HG02840 (cell line): ENCODE results near the gene PTPN4.
"Not testable (repeated sequence)": the region's sequence is repeated elsewhere in the genome, so short reads cannot be mapped to it uniquely, and the experiment has no call there.

Experiments
- ATAC-seq: cut with Tn5 transposase; IDR thresholded peaks from one replicate; pipeline ENCODE4 v1.9.1; 2021; ENCODE audit warnings: mild to moderate bottlenecking, moderate library complexity, moderate number of reproducible peaks; ENCODE audit not compliant: unreplicated experiment, low FRiP score

The PTPN4 gene

GRCh38 chr2:119800376-119800902 lies 40.7 kb downstream of the PTPN4 start:
- ATAC-seq: no peak

- no peak for ATAC-seq
Measured at GRCh38 chr2:119801040-119801439, 41.3 kb downstream of the PTPN4 start.

GRCh38 chr2:119801989-119802388 lies 42.3 kb downstream of the PTPN4 start:
- ATAC-seq: not testable (repeated sequence)

- ATAC-seq: no peak
Measured at GRCh38 chr2:119803101-119803500, 43.4 kb downstream of the PTPN4 start.

GRCh38 chr2:119804409-119804808 lies 44.7 kb downstream of the PTPN4 start:
- ATAC-seq: not testable (repeated sequence)

- ATAC-seq: no peak
Measured at GRCh38 chr2:119808516-119809147, 48.9 kb downstream of the PTPN4 start.

- ATAC-seq: no peak
Measured at GRCh38 chr2:119809339-119810048, 49.8 kb downstream of the PTPN4 start.

GRCh38 chr2:119810049-119810630 lies 50.4 kb downstream of the PTPN4 start:
- no peak for ATAC-seq

GRCh38 chr2:119814216-119814615 lies 54.5 kb downstream of the PTPN4 start:
- no peak for ATAC-seq

GRCh38 chr2:119818792-119819191 lies 59.1 kb downstream of the PTPN4 start:
- ATAC-seq: no peak

GRCh38 chr2:119819846-119820245 lies 60.1 kb downstream of the PTPN4 start:
- no peak for ATAC-seq

- ATAC-seq: no peak
Measured at GRCh38 chr2:119820275-119820674, 60.6 kb downstream of the PTPN4 start.

GRCh38 chr2:119821266-119821665 lies 61.5 kb downstream of the PTPN4 start:
- no peak for ATAC-seq

GRCh38 chr2:119823734-119824334 lies 64.1 kb downstream of the PTPN4 start:
- no peak for ATAC-seq

- ATAC-seq: no peak
Measured at GRCh38 chr2:119826370-119826961, 66.7 kb downstream of the PTPN4 start.

- ATAC-seq: no peak
Measured at GRCh38 chr2:119827866-119828507, 68.3 kb downstream of the PTPN4 start.

GRCh38 chr2:119836455-119837142 lies 76.9 kb downstream of the PTPN4 start:
- no peak for ATAC-seq

GRCh38 chr2:119837350-119837749 lies 77.6 kb downstream of the PTPN4 start:
- ATAC-seq: no peak

GRCh38 chr2:119837759-119838158 lies 78.0 kb downstream of the PTPN4 start:
- ATAC-seq: no peak

GRCh38 chr2:119838179-119838578 lies 78.5 kb downstream of the PTPN4 start:
- ATAC-seq: no peak
